Measurements from ENCODE around the gene SMC1B.
"Not testable (repeated sequence)": the region's sequence is repeated elsewhere in the genome, so short reads cannot be mapped to it uniquely, and the experiment has no call there.

The SMC1B gene

GRCh38 chr22:45298934-45299505, 114.4 kb downstream of the SMC1B start:
- TF ChIP-seq ZFX (IDR thresholded peaks at IDR 0.05; ENCODE audit: borderline replicate concordance) (no peak), CTCF (IDR thresholded peaks at IDR 0.05) (no peak)
- H3K27ac ChIP-seq: no peak overlapping the region

GRCh38 chr22:45296628-45297297, 116.6 kb downstream of the SMC1B start:
- H3K27ac ChIP-seq: no peak overlapping the region
- TF ChIP-seq ZFX (IDR thresholded peaks at IDR 0.05; ENCODE audit: borderline replicate concordance): no peak
- TF ChIP-seq CTCF (IDR thresholded peaks at IDR 0.05): no peak

- TF ChIP-seq CTCF (IDR thresholded peaks at IDR 0.05) (no peak), ZFX (IDR thresholded peaks at IDR 0.05; ENCODE audit: borderline replicate concordance) (no peak)
- no peak overlapping the region for H3K27ac ChIP-seq
These were observed 117.9 kb downstream of the SMC1B start for GRCh38 chr22:45295492-45295891.

GRCh38 chr22:45295004-45295403, 118.4 kb downstream of the SMC1B start:
- not testable (repeated sequence) for H3K27ac ChIP-seq

Measured in 22Rv1 (cell line).